ENCODE measurements around the gene LIMA1.

LIMA1 gene

DNA sequence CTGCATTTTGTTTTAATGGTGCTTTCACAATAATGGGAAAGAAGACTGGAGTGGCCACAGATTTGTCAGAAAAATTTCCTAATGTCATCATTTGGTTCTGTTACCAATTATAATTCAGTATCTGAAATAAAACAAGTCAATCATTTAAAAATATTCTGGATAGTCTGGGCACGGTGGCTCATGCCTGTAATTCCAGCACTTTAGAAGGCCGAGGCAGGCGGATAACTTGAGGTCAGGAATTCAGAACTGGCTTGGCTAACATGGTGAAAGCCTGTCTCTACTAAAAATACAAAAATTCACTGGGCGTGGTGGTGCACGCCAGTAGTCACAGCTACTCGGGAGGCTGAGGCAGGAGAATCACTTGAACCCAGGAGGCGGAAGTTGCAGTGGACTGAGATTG is 4.0 kb upstream of the LIMA1 start:
- Histone ChIP-seq H3K36me3 (ENCODE audit: low read length) (no peaks in the 10 kb centered on the region), H2AFZ (ENCODE audit: low read depth, low read length, severe bottlenecking) (no peak overlapping the region), H3K4me2 (ENCODE audit: low read depth, low read length, poor library complexity, severe bottlenecking) (no peak overlapping the region), H3K9ac (ENCODE audit: low read length) (no peak overlapping the region), H3K27me3 (ENCODE audit: low read length) (no peaks in the 10 kb centered on the region), H3K27ac (ENCODE audit: low read depth, low read length) (no peak overlapping the region), H3F3A (ENCODE audit: insufficient read depth) (no peaks in the 10 kb centered on the region), H4K20me1 (ENCODE audit: low read depth, low read length) (no peaks in the 10 kb centered on the region), H3K9me3 (ENCODE audit: insufficient read depth, low read length) (no peaks in the 10 kb centered on the region), H3K9me2 (replicated peaks; ENCODE audit: insufficient read depth, low read length) (no peaks in the 10 kb centered on the region), H3K4me3 (ENCODE audit: insufficient read depth, low read length, poor library complexity, severe bottlenecking) (no peak overlapping the region), H3K79me2 (ENCODE audit: insufficient read depth, low read length) (no peaks in the 10 kb centered on the region)
- no peak for TF ChIP-seq EZH2phosphoT487 (conservative IDR thresholded peaks at IDR 0.05; ENCODE audit: low read length)
- TF ChIP-seq, protein P1, sequence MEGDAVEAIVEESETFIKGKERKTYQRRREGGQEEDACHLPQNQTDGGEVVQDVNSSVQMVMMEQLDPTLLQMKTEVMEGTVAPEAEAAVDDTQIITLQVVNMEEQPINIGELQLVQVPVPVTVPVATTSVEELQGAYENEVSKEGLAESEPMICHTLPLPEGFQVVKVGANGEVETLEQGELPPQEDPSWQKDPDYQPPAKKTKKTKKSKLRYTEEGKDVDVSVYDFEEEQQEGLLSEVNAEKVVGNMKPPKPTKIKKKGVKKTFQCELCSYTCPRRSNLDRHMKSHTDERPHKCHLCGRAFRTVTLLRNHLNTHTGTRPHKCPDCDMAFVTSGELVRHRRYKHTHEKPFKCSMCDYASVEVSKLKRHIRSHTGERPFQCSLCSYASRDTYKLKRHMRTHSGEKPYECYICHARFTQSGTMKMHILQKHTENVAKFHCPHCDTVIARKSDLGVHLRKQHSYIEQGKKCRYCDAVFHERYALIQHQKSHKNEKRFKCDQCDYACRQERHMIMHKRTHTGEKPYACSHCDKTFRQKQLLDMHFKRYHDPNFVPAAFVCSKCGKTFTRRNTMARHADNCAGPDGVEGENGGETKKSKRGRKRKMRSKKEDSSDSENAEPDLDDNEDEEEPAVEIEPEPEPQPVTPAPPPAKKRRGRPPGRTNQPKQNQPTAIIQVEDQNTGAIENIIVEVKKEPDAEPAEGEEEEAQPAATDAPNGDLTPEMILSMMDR (IDR thresholded peaks at IDR 0.05; ENCODE audit: insufficient read depth, low read length, poor library complexity, severe bottlenecking): no peak

DNA sequence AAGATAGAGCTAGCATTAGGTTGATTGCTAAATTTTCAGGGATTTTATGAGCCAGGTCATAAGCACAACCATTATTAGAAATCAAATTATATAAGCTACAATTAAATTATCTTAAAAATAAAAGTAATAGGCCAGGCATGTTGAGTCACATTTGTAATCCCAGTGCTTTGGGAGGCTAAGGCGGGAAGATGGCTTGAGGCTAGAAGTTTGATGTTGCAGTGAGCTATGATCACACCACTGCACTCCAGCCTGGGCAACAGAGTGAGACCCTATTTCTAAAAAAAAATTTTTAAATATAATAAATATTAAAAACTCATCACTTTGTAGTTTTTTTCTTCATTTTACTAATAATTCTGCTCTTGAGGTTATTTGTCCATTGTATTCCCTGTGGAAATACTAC is 1.9 kb upstream of the LIMA1 start:
- Histone ChIP-seq H4K20me1 (ENCODE audit: low read depth, low read length) (no peaks in the 10 kb centered on the region), H3K9ac (ENCODE audit: low read length) (no peak overlapping the region), H3K79me2 (ENCODE audit: insufficient read depth, low read length) (no peaks in the 10 kb centered on the region), H3K9me2 (replicated peaks; ENCODE audit: insufficient read depth, low read length) (no peaks in the 10 kb centered on the region), H3K4me2 (ENCODE audit: low read depth, low read length, poor library complexity, severe bottlenecking) (no peak overlapping the region), H2AFZ (ENCODE audit: low read depth, low read length, severe bottlenecking) (no peak overlapping the region), H3F3A (ENCODE audit: insufficient read depth) (no peaks in the 10 kb centered on the region), H3K27me3 (ENCODE audit: low read length) (no peaks in the 10 kb centered on the region), H3K9me3 (ENCODE audit: insufficient read depth, low read length) (no peaks in the 10 kb centered on the region), H3K36me3 (ENCODE audit: low read length) (no peaks in the 10 kb centered on the region), H3K4me3 (ENCODE audit: insufficient read depth, low read length, poor library complexity, severe bottlenecking) (no peak overlapping the region), H3K27ac (ENCODE audit: low read depth, low read length) (no peak overlapping the region)
- TF ChIP-seq, protein P1 (IDR thresholded peaks at IDR 0.05; ENCODE audit: insufficient read depth, low read length, poor library complexity, severe bottlenecking): no peak
- TF ChIP-seq EZH2phosphoT487 (conservative IDR thresholded peaks at IDR 0.05; ENCODE audit: low read length): no peak

DNA sequence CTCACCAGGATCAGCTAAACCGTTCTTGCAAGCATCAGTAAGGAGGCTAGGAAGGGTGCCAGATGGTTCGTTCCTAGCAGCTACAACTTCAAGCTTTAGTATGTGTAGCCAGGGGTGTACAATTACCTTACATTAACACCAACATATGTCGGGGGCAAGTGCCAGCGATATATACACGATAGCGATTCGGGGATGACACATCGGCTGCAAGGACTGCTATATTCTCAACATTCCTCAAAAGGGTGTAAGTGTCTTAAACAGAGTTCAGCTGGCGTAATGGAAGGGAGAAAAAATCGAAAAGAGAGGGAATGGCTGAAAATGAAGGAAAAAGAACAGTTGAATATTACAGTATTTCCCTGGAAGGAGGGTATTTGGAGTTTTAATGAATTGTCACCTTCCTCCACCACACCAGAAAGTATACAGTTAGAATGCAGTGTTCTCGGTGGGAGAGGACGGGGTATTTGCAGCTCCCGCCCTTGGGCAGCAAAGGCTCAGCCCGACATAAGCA is 545 bp downstream of the LIMA1 start:
- Histone ChIP-seq H3K9ac (ENCODE audit: low read length) (peak overlapping the region; percentile 78), H4K20me1 (ENCODE audit: low read depth, low read length) (no peaks in the 10 kb centered on the region), H2AFZ (ENCODE audit: low read depth, low read length, severe bottlenecking) (peak overlapping the region; percentile 96), H3K27ac (ENCODE audit: low read depth, low read length) (no peak overlapping the region), H3K4me3 (ENCODE audit: insufficient read depth, low read length, poor library complexity, severe bottlenecking) (peak overlapping the region; percentile 83), H3F3A (ENCODE audit: insufficient read depth) (no peaks in the 10 kb centered on the region), H3K4me2 (ENCODE audit: low read depth, low read length, poor library complexity, severe bottlenecking) (peak overlapping the region; percentile 97), H3K27me3 (ENCODE audit: low read length) (no peaks in the 10 kb centered on the region), H3K36me3 (ENCODE audit: low read length) (no peaks in the 10 kb centered on the region), H3K9me2 (replicated peaks; ENCODE audit: insufficient read depth, low read length) (no peaks in the 10 kb centered on the region), H3K79me2 (ENCODE audit: insufficient read depth, low read length) (no peaks in the 10 kb centered on the region), H3K9me3 (ENCODE audit: insufficient read depth, low read length) (no peaks in the 10 kb centered on the region)
- TF ChIP-seq, protein P1 (IDR thresholded peaks at IDR 0.05; ENCODE audit: insufficient read depth, low read length, poor library complexity, severe bottlenecking): no peak
- TF ChIP-seq EZH2phosphoT487 (conservative IDR thresholded peaks at IDR 0.05; ENCODE audit: low read length): no peak
